GM20431 (cell line): ENCODE measurements around the gene ARL15.
"Not testable (repeated sequence)": the region's sequence is repeated elsewhere in the genome, so short reads cannot be mapped to it uniquely, and the experiment has no call there.

Experiments
- in situ Hi-C: fragments of 300-500 bp; cut with MseI, MboI; formaldehyde crosslinking; loops from one replicate; pipeline ENCODE4 v1.15.0; 2020; ENCODE audit warnings: low sequenced_read_pairs; ENCODE audit not compliant: unreplicated experiment

ARL15 gene

GRCh38 chr5:54310433-54311175, at the start of gene ARL15:
TSS of gene ARL15 (minus strand) at chr5:54310573.
- in situ Hi-C loops = no loop called here

DNA sequence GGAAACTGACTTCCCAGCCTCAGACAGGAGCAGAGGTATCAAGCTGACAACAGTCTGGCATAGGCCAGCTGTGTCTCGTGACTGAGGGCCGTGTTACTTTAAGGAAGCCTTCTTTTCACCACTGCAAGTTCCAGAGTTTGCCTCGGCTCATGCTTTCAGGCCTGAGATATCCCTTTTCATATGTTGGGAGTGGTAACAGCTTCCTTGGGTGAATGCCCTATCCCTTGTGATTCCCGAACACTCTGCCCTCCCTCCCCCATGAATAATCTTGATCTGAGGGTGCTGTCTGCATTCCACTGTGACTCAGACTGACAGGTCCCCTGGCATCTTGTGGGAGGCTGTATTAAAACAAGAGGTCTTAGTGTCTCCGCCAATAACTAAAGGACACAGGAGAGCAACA, 49.7 kb upstream of the ARL15 start:
- in situ Hi-C loops = no loop called here

- in situ Hi-C loops = no loop called here
Measured at GRCh38 chr5:54357408-54358058, 47.2 kb upstream of the ARL15 start.

- in situ Hi-C loops = not testable (repeated sequence)
Measured at GRCh38 chr5:54353933-54354564, 43.7 kb upstream of the ARL15 start.

DNA sequence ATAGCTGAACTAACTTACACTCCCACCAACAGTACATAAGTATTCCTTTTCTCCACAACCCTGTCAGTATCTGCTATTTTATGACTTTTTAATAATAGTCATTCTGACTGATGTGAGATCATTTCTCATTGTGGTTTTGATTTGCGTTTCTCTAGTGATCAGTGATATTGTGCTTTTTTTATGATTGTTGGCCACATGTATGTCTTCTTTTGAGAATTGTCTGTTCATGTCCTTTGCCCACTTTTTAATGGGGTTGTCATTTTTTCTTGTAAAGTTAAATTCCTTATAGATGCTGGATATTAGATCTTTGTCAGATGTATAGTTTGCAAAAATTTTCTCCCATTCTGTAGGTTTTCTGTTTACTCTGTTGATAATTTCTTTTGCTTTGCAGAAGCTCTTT, 42.2 kb upstream of the ARL15 start:
- in situ Hi-C loops = not testable (repeated sequence)

GRCh38 chr5:54347221-54347865, 37.0 kb upstream of the ARL15 start:
- in situ Hi-C loops = no loop called here

- in situ Hi-C loops = no loop called here
Measured at GRCh38 chr5:54344653-54345052, 34.3 kb upstream of the ARL15 start.

GRCh38 chr5:54341971-54342370, 31.6 kb upstream of the ARL15 start:
- in situ Hi-C loops = no loop called here

- in situ Hi-C loops = no loop called here
Measured at GRCh38 chr5:54337523-54337922, 27.1 kb upstream of the ARL15 start.

- in situ Hi-C loops = no loop called here
Measured at GRCh38 chr5:54332720-54333119, 22.3 kb upstream of the ARL15 start.

DNA sequence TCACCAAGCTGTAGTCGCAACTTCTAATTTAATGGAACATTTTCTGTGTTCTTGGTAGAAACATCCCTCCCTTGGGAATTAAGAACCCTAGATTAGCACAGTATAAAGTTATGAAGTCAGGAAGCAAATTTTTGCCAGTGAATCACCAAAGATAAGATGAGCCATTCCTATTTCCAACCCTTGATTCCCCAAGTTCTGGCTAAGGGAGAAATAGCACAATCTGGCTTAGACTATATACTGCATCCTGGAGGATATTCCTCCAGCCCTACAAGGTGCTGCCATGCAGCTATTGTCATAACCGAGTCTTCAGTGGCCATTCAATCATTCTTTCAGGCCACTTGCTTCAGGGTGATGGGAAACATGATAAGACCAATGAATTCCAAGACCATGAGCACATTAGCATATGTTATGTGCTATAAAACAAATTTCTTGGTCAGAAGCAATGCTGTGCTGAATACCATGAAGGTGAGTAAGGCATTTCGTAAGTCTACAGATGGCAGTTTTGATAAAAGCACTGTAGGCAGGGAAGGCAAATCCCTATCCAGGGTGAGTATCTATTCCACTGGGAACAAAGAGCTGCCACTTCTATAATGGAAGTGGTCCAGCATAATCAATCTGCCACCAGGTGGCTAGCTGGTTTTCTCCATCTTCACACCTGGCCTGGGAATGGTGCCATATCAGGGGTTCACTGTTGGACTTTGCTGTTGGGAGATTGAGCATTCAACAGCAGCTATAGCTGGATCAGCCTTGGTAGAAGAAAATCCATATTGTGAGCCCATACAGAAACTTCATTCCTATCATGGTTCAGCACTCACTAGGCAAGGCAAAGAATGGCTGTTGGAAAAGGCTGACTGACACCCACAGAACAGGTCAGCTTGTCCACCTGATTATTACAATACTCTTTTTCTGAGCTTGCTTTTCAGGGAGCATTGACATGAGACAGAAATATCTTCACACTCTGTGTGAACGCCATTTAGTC, 19.6 kb upstream of the ARL15 start:
- in situ Hi-C loops = no loop called here

DNA sequence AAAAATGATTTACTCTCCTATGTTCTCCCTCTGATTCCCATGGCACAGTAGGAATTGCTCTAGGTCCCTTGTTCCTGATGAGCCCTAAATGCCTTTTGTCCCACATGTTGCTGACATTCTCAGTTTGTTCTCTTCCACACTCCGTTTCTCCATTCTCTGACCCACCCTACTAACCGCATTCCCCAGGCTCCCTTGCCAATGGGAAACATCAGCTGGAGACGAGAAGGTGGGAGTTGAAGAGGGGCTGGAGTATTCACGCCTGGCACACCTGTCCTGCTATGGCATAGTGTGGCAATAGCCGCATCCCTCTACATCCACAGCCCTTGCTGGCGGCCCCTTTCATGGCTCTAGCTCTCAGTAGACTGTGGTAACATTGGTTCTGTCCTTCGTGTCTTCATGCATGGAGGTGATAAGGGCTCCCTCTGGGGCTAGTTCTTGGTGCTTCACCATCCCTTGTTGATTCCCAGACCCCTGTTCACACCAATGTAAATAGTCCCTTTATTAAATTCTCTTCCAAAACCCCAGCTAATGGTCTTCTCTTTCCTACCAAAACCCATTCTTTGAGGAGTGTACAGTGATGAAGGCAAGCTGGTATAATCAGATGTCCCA, 16.4 kb upstream of the ARL15 start:
- in situ Hi-C loops = no loop called here

DNA sequence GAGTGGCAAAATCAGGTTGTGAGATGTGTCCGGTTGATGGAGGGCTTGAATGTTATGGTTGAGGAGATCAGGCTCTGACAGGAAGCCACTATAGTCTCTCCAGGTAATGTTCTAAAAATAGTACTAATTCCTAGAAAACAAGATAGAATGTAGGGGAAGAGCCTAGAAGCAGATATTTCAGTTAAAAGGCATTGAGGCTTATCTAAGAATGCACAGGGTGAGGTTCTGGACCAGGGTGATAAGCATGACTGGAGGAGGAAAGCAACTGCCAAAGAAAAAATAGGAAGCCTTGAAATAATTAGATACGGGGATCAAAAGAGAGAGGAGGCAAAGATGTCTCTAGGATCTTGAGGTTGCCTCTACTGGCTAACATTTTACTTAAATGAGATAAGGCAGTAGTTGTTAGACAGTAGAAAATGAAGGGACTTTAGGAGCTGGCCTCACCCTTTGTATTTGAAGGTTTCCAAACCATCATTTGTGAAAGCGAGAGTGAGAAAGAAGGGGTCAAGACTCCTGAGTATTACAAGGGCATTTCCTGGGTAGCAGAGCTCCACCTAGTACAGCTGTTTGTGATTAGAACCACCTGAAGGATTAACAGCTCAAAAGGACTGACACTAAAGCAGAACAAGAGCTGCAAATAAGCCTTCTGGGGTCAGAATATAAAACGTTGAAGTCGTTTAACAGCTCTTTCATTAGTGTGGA, 15.4 kb upstream of the ARL15 start:
- in situ Hi-C loops = no loop called here

DNA sequence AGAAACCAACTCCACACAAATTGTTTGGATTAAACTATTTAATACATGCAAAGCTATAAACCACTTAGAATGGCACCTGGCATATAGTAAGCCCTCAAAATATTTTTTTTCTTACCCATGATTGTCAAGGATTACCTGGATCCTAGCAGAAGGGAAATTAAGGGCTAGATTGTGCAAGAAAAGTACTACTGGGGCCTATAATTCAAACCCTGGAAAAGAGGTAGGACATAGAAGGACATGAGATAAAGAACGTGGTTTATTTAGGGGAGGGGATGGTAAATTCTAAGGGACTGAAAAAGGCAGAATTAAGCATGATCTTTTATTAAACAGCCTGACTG, 14.9 kb upstream of the ARL15 start:
- in situ Hi-C loops = no loop called here

DNA sequence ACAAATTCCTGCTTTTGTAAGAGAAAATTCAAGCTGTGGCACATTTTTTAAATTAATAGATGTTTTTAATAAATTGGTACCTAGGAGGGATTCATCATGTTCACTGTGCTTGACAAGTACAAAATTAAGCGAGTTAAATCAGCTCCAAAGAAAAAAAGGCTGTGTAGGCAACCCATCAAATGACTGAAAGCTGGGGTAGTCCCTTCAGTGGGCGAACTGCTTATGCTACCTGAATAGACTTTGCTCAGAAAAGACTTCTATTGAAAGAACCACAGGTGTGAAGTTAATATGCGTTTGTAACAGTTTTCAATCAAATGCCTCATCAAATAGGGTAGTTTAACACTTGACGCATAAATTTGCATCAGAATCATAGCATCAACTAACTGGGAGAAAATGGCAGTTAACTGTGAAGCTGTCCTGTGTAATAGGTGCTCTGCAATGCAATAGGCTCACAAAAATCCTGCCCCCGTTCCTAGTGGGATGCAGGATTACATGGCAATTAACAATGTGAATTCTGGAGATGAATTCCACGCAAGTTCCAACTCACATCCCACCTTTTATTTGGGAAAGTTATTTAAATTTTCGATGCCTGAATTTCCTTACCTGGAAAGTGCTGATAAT, 14.4 kb upstream of the ARL15 start:
- in situ Hi-C loops = no loop called here

DNA sequence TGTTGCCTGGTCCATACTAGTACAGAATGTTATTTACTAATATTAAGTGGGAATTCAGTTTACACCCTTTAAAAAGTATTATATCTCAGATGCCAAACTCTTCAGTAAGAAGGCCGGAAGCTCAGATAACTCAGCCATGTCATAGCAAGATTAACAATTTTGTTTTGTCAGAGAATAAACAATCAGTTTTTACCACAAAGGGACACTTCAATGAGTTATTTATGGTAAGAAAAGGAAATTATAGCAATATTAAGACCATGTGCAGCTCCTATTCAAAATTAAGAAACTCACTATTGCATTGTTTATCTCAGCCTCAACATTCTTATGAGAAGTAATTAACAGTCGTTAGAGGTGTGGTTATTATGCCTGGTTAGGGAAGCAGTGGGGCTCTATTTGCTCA, 13.1 kb upstream of the ARL15 start:
- in situ Hi-C loops = no loop called here

- in situ Hi-C loops = no loop called here
Measured at GRCh38 chr5:54320256-54320655, 9.9 kb upstream of the ARL15 start.

- in situ Hi-C loops = no loop called here
Measured at GRCh38 chr5:54317511-54318260, 7.3 kb upstream of the ARL15 start.
